Measurements from ENCODE around the gene ZBTB20.

Gene ZBTB20

DNA sequence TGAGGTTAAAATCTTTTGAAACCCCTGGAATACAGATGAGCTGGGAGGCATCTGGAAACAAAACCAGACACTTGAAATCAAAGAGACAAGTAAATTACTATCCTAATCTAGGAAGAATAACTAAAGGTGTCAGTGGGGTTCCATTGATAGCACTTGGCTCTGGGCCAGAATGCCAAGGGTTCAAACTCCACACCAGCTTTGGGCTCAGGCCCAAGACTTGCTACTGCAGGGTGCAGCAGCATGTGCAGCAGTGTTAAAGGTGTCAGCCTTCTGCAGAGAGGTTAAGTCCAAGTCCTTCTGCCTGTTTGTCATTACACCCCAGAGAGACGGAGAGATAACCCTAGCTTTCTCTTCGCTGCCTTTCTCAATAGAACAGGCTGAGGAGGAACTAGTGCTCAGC is 579.3 kb downstream of the ZBTB20 start:
- no peak for DNase-seq (ENCODE audit: low read depth)
- TF ChIP-seq, protein P1, sequence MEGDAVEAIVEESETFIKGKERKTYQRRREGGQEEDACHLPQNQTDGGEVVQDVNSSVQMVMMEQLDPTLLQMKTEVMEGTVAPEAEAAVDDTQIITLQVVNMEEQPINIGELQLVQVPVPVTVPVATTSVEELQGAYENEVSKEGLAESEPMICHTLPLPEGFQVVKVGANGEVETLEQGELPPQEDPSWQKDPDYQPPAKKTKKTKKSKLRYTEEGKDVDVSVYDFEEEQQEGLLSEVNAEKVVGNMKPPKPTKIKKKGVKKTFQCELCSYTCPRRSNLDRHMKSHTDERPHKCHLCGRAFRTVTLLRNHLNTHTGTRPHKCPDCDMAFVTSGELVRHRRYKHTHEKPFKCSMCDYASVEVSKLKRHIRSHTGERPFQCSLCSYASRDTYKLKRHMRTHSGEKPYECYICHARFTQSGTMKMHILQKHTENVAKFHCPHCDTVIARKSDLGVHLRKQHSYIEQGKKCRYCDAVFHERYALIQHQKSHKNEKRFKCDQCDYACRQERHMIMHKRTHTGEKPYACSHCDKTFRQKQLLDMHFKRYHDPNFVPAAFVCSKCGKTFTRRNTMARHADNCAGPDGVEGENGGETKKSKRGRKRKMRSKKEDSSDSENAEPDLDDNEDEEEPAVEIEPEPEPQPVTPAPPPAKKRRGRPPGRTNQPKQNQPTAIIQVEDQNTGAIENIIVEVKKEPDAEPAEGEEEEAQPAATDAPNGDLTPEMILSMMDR (IDR thresholded peaks at IDR 0.05; ENCODE audit: control insufficient read depth, insufficient read depth, low read depth, low read length, missing control alignments): no peak
- H3K4me3 ChIP-seq (ENCODE audit: control insufficient read depth, low read depth, low read length): no peak overlapping the region

DNA sequence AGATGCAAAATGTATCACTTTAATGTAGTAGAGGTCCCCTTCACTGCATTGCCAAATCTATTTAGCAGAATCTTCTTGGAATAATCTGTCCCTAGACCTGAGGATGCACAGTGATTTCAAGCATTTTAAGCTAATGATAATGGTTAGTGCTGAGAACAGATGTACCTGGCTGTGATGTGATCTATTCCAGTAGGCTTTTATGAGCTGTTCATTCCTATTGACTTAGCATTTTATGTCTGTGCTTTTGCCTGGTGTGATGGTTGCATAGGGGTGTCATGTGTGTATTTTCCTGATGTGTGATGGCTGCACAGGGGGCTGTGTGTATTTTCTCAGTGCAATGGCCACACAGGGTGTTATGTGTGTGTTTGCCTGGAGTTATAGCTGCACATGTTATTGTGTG is 580.3 kb downstream of the ZBTB20 start:
- no peak overlapping the region for H3K4me3 ChIP-seq (ENCODE audit: control insufficient read depth, low read depth, low read length)
- DNase-seq (ENCODE audit: low read depth): no peak
- TF ChIP-seq, protein P1 (IDR thresholded peaks at IDR 0.05; ENCODE audit: control insufficient read depth, insufficient read depth, low read depth, low read length, missing control alignments): no peak

DNA sequence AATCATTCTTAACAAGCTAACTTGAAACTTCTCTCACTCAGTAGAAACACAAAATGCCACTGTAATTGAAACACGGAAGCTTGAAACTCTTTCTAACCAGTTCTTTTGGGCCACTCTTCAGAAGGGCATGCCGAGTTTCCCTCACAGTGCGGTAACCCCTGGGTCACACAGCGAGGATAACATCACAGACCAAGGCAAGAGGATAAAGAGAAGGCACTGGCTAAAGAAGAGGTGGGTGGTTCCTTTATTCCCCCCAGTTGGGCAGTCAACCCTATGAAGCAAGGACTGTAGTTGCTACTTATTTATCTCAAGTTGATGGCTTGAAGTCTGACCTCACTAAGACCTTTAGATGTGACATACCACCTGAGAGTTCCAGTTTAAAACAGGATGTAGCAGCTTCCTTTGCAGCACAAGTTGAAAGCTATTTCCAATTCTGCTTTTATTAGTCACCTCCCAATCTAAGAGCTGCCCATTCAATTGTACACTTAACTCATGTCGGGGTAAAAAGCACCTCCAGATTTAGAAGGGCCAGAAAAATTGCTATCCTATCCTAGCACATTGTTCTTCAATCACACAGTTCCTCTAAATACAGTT is 580.8 kb downstream of the ZBTB20 start:
- no peak overlapping the region for H3K4me3 ChIP-seq (ENCODE audit: control insufficient read depth, low read depth, low read length)
- TF ChIP-seq, protein P1 (IDR thresholded peaks at IDR 0.05; ENCODE audit: control insufficient read depth, insufficient read depth, low read depth, low read length, missing control alignments): no peak
- DNase-seq (ENCODE audit: low read depth): no peak

DNA sequence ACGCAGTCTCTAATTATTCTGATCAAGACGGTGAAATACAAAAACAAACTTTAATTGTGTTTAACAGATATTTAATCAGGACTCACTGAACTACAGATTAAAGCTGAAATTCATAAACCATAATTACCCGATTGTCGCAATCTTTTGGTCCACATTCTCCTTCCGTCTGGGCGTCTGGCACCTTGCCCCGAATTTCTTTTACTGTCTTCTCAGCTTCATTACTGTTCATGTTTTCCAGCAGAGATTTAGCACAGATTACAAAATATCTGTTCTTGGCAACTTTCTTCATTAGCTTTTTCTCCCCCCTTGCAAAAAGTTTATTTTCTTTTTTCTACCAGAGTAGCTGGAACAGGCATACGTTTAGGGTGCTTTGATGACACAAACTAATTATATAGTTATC is 581.9 kb downstream of the ZBTB20 start:
- TF ChIP-seq, protein P1 (IDR thresholded peaks at IDR 0.05; ENCODE audit: control insufficient read depth, insufficient read depth, low read depth, low read length, missing control alignments): no peak
- DNase-seq (ENCODE audit: low read depth): no peak

DNA sequence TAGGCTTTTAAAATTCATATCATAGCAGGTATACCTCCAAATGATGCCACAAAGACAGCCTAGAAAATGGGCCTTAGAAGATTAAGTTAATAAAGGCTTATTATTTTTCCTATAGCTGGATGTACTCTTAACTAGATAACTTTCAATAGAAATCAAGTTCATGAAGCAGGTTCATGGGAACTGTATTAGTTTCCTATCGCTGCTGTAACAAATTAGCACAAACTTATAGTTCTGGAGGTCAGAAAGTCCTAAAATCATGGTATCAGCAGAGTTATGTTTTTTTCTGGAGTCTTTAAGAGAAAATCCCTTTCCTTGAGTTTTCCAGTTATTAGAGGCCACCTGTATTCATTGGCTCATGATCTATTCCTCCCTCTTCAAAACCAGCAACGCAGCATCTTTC is 583.4 kb downstream of the ZBTB20 start:
- H3K4me3 ChIP-seq (ENCODE audit: control insufficient read depth, low read depth, low read length): no peak overlapping the region
- TF ChIP-seq, protein P1 (IDR thresholded peaks at IDR 0.05; ENCODE audit: control insufficient read depth, insufficient read depth, low read depth, low read length, missing control alignments): no peak
- no peak for DNase-seq (ENCODE audit: low read depth)

More for the DNA sequence above, 581.9 kb downstream of the ZBTB20 start:
- H3K4me3 ChIP-seq (ENCODE audit: control insufficient read depth, low read depth, low read length): no peak overlapping the region

DNA sequence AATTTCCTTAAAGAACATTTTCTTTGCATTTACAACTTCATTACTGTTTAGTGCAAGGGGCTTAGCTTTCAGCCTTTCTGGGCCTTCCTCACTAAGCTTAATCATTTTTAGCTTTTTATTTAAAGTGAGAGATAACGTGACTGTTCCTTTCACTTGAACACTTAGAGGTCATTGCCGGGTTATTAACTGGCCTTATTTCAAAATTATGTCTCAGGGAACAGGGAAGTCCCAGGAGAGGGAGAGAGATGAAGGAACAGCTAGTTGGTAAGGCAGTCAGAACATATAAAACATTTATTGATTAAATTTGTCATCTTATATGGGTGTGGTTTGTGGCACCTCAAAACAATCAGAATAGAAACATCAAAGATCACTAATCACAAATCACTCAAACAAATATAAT is 584.5 kb downstream of the ZBTB20 start:
- TF ChIP-seq, protein P1 (IDR thresholded peaks at IDR 0.05; ENCODE audit: control insufficient read depth, insufficient read depth, low read depth, low read length, missing control alignments): no peak
- DNase-seq (ENCODE audit: low read depth): no peak
- no peak overlapping the region for H3K4me3 ChIP-seq (ENCODE audit: control insufficient read depth, low read depth, low read length)

DNA sequence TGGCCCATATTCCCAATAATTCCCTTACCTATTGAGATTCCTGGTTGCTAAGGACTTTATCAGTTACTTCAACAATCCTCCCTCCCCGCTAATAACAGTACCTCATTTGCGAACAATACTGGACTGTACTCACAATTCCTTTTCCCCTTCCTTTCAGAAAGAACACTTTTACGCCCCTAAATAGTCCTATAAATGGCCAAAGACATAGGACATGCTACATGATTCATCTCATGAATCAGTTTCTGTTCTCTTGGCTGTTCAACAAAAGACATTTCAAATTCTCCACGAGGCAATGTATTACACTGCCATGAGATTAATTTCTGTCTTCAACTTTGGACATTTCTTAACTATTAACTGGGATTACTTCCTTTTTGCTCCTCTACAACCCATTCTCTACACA is 588.8 kb downstream of the ZBTB20 start:
- TF ChIP-seq, protein P1 (IDR thresholded peaks at IDR 0.05; ENCODE audit: control insufficient read depth, insufficient read depth, low read depth, low read length, missing control alignments): no peak
- H3K4me3 ChIP-seq (ENCODE audit: control insufficient read depth, low read depth, low read length): no peak overlapping the region
- no peak for DNase-seq (ENCODE audit: low read depth)
